HG02943 (cell line): ENCODE results near the gene MYO7A.

Experiments used
- ATAC-seq: cut with Tn5 transposase; IDR thresholded peaks from one replicate; pipeline ENCODE4 v1.9.1; 2021; ENCODE audit warnings: mild to moderate bottlenecking, low read depth, moderate library complexity; ENCODE audit not compliant: unreplicated experiment

Gene MYO7A

DNA sequence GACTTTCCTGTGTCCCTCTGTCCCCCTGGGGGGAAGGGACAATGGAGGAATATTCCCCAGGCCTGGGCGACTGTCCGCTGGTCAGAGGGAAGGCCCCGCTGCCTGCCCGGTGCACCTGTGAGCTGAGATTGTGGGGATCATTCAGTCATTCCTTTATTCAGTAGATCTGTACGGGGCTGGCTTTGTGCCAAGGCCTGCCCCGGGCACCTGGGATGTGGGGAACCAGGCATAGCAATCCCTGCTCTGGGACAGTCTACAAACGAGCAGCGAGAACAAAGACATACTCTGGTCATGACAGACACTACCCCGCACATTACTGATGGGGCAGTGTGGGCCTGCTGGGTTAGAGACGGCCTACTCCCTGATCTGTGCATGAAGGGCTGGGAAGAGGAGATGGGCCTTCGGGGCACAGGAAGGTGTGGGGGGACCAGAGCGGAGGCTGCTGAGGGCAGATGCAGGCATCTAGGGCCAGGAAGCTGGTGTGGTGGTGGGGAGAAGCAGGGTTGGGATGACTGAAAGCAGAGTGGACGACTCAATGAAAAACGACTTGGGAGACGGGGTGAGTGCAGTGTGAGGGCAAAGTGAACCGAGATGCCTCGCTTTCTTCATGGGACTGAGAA lies 1.8 kb upstream of the MYO7A start:
- ATAC-seq: no peak

DNA sequence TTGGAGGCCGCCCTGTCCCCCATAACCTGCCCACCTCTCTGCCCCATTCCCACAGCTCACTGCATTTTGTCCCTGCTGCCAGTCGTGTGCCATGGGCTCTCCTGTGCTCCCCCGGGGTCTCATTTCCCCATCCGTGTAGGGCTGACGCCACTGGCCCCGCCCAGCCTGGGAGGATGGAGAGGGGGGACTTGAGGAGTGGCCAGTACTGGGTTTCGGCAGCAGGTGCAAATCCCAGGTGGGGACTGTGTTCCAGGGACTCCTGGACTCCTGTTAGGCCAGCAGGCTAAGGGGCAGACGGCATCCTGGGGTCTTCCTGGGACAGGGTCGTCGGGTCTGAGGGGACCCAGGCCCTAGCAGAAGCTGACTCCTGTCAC lies 1.2 kb upstream of the MYO7A start:
- ATAC-seq: no peak

DNA sequence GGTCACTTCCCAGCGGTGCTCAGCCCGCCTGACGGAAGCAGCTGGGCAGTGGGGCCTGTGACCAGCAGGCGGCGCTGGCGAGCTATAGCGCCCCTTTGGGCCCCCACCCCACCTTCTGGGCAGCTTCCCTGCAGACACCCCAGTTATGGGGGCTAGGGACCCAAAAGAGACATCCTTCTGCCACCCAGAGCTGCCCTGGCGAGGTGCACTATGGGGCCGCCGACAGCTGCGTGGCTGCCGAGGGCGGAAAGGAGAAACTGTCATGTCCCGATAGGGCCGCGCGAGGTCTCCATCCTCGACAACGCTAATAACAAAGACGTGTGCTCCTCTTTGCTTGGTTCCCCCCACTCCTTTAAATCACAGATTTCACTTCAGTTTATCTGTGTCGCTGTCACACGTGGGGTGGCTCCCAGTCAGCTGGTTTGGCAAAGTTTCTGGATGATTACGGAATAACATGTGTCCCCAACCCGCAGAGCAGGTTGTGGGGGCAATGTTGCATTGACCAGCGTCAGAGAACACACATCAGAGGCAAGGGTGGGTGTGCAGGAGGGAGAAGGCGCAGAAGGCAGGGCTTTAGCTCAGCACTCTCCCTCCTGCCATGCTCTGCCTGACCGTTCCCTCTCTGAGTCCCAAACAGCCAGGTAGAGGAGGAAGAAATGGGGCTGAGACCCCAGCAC lies 673 bp upstream of the MYO7A start:
- no peak for ATAC-seq

DNA sequence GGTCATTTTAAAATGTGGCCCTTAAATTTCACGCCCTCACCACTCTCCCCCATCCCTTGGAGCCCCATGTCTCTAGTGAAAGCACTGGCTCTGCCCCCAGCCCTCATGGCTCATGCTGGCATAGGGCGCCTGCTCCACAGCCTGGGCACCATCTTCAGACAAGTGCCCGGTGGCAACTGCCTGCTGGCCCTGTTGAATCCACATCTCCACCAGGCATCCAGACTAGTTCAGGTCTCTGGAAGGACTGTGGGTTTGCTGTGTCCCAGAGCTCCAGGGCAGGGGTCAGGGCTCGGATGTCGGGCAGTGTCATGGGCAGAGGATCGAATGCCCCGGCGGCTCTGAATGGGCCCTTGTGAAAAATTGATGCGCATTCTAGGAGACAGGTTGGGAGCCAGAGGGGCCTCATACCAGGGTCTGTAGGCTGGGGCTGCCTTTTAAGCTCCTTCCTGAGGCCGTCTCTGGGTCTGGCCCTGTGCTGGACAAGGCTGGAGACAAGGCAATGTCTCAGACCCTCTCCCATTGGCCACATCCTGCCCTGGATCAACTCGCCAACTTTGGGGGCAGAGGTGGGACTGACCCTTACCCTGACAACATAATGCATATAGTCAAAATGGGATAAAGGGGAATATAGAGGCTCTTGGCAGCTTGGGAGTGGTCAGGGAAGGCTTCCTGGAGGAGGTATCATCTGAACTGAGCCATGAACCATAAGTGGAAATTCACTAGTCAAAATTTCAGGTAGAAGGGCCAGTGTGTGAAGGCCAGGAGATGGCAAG lies 1.2 kb downstream of the MYO7A start:
- ATAC-seq: no peak

DNA sequence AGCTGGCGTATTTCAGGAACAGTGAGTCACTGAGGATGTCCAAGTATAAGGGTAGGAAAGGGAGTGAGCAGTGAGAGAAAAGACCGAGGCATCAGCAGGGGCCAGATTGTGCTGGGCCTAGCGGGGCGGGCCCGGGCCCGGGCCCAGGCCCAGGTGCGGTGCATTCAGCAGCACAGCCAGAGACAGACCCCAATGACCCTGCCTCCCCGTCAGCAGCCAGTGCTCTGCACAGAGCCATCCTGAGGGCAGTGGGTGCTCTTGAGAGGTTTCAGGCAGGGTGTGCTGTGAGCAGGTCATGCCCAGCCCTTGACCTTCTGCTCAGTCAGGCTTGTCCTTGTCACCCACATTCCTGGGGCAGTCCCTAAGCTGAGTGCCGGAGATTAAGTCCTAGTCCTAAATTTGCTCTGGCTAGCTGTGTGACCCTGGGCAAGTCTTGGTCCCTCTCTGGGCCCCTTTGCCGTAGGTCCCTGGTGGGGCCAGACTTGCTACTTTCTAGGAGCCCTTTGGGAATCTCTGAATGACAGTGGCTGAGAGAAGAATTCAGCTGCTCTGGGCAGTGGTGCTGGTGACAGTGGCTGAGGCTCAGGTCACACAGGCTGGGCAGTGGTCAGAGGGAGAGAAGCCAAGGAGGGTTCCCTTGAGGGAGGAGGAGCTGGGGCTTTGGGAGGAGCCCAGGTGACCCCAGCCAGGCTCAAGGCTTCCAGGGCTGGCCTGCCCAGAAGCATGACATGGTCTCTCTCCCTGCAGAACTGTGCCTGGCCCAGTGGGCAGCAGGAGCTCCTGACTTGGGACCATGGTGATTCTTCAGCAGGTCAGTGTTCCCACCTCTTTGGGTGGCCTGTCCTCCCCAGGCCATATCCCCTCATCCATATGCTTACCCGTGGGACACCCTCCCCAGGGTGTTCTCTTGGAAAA lies 2.1 kb downstream of the MYO7A start:
- ATAC-seq: no peak

DNA sequence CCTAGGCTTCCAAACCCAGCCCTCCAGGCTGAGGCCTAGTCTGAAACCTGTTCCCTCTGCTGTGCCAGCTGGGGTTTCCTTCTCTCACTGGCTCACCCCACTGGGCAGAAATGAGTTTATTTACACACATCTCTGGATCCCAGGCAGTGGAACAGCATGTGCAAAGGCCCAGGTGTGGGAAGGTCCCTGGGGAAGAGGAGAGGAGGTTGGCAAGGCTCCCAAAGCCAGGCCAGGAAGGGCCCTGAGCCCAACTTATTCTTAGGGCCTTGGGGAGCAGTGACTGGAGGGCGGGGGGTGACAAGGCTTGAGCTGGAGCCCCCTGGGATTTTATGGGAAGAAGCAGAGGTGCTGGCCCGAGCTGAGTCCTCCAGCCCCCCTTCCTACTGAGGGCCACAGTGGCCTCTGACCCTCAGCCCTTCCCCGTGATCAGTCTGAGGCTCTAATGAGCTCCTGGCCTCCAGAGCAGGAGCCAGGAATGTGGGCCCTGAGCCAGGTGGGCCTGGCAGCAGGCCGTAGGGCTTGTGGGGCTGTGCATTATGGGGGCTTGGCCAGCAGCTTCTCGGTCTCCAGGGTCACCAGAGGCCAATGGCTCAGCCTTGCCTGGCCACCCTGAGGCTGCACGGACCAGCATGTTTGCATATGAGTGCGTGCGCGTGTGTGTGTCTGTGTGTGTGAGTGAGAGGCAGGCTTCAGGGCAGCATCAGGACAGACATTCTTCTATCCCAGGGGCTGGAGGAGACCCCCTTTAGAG lies 2.9 kb downstream of the MYO7A start:
- no peak for ATAC-seq

DNA sequence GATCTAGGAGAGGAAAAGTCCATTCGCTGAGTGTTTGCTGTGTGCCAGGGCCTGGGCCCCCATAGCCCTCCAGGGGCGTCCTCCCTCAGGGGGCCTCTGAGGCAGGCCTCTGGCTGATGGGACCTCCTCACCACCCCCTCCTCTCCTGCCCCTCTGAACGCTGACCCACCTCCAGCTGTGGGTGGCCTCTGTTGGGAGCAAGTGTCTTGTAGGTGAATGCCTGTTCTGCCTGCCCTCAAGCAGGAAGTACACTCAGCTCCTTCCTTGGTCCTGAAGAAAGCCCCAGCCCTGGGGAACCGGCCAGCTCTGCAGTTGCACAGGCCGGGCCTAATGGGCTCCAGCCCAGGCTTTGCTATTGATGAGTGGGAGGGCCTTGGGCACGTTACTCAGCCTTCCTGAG lies 3.5 kb downstream of the MYO7A start:
- no peak for ATAC-seq

DNA sequence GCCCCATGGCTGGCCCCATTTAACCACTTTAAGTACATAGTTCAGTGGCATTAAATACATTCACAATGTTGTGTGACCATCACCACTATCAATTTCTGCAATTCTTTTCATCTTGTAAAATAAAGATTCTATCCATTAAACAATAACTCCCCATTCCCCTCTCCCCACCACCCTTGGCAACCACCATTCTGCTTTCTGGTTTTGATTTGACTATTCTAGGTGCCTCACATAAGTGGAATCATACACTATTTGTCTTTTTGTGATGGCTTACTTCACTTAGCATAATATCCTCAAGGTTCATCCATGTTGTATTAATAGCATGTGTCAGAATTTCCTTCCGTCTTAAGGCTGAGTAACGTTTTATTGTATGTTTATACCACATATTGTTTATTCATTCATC lies 7.0 kb downstream of the MYO7A start:
- no peak for ATAC-seq

DNA sequence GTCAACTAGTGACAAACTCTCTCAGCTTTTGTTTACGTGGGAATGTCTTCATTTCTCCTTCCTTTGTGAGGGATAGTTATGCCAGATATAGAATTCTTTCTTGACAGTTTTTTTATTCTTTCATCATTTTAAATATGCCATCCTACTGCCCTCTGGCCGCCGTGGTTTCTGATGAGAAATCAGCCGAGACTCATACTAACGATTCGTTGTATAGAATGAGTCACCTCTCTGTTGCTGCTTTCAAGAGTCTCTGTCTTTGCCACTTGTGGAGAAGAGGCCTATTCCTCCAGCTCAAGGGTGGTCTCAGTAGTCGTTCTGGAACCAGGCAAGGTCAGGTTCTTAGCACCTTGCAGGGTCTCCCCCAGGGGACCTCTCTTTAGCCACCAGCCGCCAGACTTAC lies 8.0 kb downstream of the MYO7A start:
- no peak for ATAC-seq

DNA sequence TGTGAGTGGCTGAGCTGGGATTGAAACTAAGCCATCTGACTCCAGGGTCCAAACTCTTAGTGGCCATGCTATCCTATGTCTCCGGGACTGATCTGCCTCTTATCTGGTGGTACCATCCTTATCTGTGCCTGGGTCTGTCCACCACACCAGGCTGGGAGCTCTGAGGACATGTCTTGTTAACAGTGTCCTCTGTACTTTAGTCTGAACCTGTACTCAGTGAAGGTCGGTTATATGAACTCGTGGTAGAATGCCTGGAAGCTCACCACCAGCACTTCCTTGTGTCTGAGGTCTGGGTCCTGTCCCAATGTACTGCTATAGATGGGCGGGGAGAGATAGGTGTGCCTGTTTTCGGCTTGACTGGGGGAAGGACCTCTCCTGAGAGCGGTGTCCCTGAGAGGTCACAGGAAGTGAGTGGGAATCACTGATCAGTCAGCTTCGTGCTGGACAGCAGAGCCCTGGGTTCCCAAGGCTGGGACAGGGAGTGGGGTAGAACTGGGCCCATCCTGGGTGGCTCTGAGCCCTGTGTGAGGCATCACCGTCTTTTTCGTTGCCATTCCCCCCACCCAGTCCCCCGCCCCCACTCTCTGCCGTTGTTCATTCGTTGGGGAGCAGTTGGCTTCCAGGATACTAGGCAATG lies 8.9 kb downstream of the MYO7A start:
- no peak for ATAC-seq

DNA sequence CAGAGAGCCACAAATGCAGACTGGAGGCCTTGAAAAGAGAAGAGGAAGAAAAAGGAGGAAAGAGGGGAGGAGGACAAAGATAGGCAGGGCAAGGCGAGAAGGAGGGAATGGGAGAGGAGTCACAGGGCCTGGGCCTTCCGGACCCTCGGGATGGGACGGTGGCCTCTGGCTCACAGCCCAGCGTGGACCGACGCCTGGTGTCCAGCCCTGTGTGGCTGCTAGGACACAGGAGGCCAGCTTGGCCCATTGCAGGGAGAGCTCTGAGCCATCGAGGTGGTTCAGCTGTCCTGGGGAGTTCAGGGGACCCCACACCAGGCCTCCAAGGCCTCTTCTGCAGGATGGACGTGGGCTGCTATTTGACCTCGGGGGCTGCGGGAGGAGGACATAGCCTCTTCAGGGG lies 9.4 kb downstream of the MYO7A start:
- ATAC-seq: no peak

DNA sequence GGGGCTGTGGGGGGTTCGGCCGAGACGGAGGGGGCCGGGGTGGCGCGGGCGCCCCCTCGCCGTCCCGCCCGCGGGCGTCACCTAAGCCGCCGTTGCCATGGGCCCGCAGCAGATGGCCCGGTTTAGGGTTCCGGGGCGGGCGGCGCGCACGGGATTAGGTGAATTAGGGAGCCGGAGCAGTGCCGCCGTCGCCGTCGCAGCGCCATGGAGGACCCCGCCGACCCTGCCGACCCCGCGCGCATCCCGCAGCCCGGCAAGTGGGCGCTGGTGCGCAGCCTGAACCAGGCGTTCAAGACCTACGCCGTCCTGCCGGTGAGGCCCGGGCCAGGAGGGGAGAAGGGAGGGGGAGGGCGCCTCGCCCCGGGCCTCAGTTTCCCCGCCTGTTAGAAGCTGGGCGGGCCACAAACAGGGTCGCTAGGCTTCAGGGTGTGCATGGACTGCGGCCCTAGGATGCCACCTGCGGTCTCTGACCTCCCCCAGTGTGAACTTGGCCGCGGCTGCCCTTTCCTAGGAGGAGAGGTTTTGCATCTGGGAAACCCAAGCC lies 10.1 kb downstream of the MYO7A start:
- ATAC-seq: no peak

DNA sequence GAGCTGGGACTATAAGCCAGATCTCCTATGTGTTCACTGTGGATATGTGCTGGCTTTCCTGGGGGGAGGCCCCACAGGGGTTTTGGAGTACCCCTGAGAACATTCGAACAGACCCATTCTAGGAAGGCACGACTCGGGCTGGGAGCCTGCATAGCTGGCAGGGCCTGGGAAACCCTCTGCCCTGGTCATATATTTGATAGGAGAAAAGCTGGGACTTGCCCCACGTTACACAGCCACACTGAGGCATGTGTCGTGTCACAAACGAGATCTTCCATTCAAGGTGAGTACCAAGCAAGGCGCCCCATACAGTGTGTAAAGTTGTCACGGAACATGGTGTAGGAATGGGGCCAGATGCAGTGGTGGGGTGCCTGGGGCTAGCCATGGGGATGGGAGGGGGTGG lies 11.2 kb downstream of the MYO7A start:
- no peak for ATAC-seq

DNA sequence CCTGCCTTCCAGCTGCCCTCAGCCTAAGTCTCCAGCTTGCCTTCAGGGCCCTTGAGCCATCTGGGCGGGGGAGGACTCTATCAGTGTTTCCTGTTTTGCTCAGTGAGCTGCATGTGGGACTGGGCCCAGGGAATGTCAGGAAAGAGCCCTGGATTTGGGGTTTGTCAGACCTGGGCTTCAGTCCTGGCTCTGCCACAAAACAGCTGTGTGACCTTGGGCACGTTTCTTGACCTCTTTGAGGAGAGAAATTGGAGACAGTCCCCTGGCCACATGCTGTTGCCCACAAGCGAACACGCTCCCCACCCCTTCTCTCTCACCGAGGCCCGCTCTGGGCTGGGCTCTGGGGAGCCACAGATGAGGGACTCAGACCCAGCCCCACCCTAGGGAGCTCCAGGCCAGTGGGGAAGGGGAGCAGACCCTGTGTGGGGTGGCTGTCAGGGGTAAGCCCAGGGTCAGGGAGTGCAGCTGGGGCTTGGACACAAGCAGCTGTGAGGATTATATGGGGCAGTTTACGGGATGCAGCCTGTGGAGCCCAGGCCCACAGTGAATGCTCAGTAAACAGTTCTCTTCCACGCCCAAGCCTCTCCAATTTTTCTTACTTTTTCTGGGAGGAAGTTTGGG lies 12.3 kb downstream of the MYO7A start:
- ATAC-seq: no peak

DNA sequence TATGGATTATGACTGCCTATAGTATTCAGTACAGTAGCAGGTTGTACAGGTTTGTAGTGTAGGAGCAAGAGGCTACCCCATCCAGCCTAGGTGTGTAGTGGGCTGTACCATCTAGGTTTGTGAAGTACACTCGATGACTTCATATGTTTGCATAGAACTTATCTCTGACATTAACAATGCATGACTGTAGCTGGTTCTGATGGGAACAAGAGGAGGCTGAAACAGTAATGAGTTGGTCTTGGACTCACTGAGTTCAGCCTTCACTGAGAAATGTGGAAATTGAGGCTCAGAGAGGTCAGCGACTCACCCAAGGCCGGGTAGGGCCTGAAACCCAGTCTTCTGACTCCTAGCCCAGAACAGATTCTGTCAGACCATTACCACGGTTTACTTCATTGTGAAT lies 13.0 kb downstream of the MYO7A start:
- ATAC-seq: no peak

DNA sequence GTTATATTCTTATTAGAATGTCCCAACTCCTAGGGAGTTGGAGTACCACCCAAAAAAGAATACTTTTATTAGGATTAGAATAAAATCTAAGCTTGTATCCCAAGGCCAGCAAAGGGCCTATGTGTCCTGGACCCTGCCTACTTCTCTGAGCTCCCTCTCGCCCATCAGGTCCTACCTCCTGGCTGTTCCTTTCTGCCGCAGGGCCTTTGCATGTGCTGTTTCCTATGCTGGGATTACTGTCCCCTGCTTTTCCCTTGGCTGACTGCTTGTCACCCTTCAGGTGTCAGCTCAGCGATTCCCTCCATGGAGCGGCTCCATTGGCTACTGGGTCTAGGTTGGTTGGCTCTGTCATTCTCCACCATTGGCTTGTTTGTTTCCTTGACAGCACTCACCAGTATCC lies 13.4 kb downstream of the MYO7A start:
- no peak for ATAC-seq

DNA sequence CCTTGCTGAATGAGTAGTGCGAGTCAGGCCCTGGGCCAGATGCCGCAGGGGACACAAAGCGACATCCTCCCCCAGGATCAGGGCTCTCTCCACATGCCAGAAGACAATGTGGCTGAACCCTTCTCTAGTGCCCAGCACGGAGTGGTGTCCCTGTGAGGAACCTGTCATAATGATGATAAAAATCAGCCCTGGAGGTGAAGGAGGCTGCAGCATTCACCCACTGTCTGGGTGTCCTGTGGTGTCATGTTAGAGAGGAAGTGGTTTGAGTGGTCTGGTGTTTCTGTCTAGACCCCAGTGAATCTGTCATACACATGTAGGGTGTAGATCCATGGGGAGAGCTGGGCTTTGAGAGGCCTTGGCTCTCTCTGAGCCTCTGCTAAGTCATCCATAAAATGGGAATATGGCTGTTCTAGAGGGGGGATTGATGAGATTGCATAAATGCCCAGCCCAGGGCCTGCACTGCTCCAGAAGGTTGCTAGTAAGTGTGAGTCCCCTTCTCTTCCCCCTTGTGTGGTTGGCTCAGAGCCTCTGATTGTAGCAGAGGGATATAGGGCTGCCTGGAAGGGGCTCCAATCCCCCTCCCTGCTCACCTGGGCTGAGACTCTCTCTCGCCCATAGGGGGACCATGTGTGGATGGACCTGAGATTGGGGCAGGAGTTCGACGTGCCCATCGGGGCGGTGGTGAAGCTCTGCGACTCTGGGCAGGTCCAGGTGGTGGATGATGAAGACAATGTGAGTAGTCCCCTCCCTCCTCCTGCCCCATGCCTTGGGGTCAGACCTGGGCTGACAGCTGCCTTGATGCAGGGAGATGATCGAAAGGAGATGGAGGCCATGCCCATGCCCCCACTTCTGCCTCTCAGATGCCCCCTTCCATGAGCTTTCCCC lies 14.3 kb downstream of the MYO7A start:
- ATAC-seq: no peak

DNA sequence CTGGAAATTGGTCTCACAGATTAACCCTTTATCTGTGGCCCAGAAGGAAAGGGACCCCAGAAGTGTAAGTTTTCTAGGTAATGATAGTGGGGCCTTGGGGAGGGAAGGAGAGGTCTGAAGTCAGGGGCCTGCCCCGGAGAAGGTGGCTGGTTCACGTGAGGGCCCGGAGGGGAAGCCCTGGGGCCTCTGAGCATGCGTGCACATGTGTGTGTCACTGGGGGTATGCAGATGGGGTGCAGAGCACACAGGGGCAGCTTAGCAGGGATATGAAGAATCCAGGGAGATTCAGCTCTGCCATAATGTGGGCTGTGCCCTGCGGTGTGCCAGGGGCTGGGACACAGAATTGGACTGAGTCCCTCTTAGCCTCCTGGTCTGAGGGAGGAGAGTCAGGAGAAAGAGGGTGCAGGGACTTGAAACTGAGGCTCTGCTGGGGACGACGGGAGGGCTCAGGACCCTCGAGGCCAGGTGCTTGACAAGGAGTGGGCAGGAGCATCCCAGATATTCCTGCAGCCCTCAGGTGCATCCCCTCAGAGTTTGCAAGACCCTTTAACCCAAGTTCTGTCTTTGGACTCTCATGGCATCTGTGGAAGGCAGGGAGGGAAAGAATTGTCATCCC lies 15.5 kb downstream of the MYO7A start:
- ATAC-seq: no peak
